Activated T-helper 2 cell treated with anti-CD3 and anti-CD28 coated beads, Interferon-gamma antibody, Interleukin-2, Interleukin-4, amounts not matched to agents 10 μg/mL and 5 μg/mL and 100 μg/mL, durations not matched to agents 14 hours and 24 hours and 36 hours (primary cell): ENCODE measurements around the gene GATC. TPM values are rescaled to one million over a fixed set of nuclear protein-coding genes. Genes with fewer than 3 reads are reported as not detected.

Source experiments
- DNase-seq: peaks from one replicate; pipeline ENCODE4 v3.0.0; 2021; ENCODE audit warnings: low spot score
- H3K27ac Mint-ChIP-seq: one replicate; pipeline ENCODE4 v1.8.0; 2021; ENCODE audit warnings: mixed read lengths
- H3K27me3 Mint-ChIP-seq: one replicate; pipeline ENCODE4 v1.8.0; 2021; ENCODE audit warnings: low read depth, mixed read lengths
- H3K36me3 Mint-ChIP-seq: one replicate; pipeline ENCODE4 v1.8.0; 2021; ENCODE audit warnings: low read depth, mixed read lengths
- H3K4me1 Mint-ChIP-seq: one replicate; pipeline ENCODE4 v1.8.0; 2021; ENCODE audit warnings: low read depth, mixed read lengths
- H3K4me3 Mint-ChIP-seq: one replicate; pipeline ENCODE4 v1.8.0; 2021; ENCODE audit warnings: low read depth, mild to moderate bottlenecking, moderate library complexity, mixed read lengths
- H3K9me3 Mint-ChIP-seq: one replicate; pipeline ENCODE4 v1.8.0; 2021; ENCODE audit warnings: mixed read lengths
- intact Hi-C: fragments of 100-400 bp; cut with micrococcal nuclease; formaldehyde crosslinking; loops from one replicate; pipeline ENCODE4 v1.15.1; 2023
- total RNA-seq: library from RNA; stranded (reverse); gene quantifications from 2 replicates; pipeline ENCODE4 v1.2.3, GENCODE V29; 2022

The GATC gene
- total RNA-seq, 1 donor from 2014 or later: 30.4 TPM

DNA sequence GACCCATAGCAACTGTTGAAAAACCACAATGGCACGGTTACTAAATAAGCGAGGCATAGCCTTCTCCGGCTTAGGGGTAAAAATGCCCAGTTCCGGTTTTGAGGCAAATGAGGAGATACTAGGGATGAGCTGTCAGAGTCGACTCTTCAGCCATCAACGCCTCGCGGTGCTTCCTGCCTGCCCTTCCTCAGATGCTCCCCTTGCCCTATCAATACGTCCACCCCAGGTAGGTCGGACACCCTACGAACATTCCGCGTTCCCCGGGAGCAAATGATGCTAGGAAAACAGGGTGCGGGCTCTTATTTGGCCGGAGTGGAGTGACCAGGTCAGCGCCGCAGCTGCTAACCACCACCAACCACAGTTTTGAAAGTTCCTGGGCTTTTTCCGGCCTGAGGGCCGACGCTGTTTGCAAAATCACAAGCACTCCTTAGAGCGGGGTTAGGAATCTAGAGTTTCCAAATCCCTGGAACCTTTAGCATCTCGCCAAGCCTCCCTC, 22.1 kb downstream of the GATC start:
- peaks cover 48% of the 10 kb centered on the region for H3K36me3 Mint-ChIP-seq

GRCh38 chr12:120468821-120469449, 22.7 kb downstream of the GATC start:
- H3K27ac Mint-ChIP-seq: peak overlapping the region; percentile 81
- no peaks in the 10 kb centered on the region for H3K9me3 Mint-ChIP-seq
- H3K27me3 Mint-ChIP-seq: no peaks in the 10 kb centered on the region
- peak overlapping the region; percentile 95 for H3K4me3 Mint-ChIP-seq
- H3K36me3 Mint-ChIP-seq: peaks cover 42% of the 10 kb centered on the region
- peak; percentile 32 for DNase-seq
- peaks cover 37% of the 10 kb centered on the region for H3K4me1 Mint-ChIP-seq
- intact Hi-C loops: loop anchor here (1.0 to 2.0 kb wide), 5 partner anchors 23 to 218 kb away; partner anchors contain the start of genes COQ5, DYNLL1, GATC and MLEC

More for the DNA sequence above, 22.1 kb downstream of the GATC start:
- Mint-ChIP-seq H3K9me3 (no peaks in the 10 kb centered on the region), H3K4me3 (peak overlapping the region; percentile 95), H3K4me1 (peaks cover 37% of the 10 kb centered on the region), H3K27ac (peak overlapping the region; percentile 79), H3K27me3 (no peaks in the 10 kb centered on the region)
- DNase-seq: no peak
- intact Hi-C loops: loop anchor here (2.0 kb wide), 2 partner anchors 60 to 218 kb away; partner anchors contain the start of genes COQ5 and MLEC

GRCh38 chr12:120469450-120470149, 23.4 kb downstream of the GATC start, which contains the start of gene SRSF9:
Gene SRSF9 (minus strand): TSS chr12:120469748. CDS start chr12:120469609, 139 bp downstream.
- H3K9me3 Mint-ChIP-seq: no peaks in the 10 kb centered on the region
- peaks cover 2% of the 10 kb centered on the region for H3K27me3 Mint-ChIP-seq
- H3K4me1 Mint-ChIP-seq: peaks cover 40% of the 10 kb centered on the region
- intact Hi-C loops: loop anchor here (1.0 to 2.0 kb wide), 5 partner anchors 23 to 217 kb away; partner anchors contain the start of genes COQ5, DYNLL1, GATC and MLEC
- peak within 1 kb of the TSS; percentile 81 for H3K27ac Mint-ChIP-seq
- peak within 1 kb of the TSS; percentile 95 for H3K4me3 Mint-ChIP-seq
- DNase-seq: peak; percentile 96
- H3K36me3 Mint-ChIP-seq: peaks cover 35% of the 10 kb centered on the region

DNA sequence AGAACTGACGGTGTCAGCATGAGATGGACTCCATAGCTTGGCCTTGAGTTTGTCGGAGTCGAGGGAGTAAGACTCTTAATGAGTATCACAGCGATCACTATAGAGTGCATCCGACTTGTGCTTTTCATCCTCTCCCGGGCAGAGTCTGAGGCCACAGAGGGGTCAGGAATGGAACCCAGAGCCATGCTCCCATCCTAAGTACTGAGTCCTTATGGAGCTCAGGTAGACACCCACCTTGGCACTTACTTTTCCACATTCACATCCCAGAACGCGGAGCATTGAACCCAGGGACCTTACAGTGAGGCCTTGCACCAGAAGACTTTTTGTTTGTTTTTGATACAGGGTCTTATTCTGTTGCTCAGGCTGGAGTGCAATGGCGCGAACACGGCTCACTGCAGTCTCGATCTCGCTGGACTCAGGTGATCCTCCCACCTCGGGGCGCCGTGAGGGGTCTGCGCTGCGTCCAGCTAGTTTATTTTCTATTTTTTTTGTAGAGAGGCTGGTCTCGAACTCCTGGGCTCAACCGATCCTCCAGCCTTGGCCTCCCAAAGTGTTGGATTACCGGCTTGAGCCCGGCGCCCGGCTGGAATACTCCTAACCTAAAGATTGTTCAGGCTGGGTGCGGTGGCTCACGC, 24.0 kb downstream of the GATC start:
- Mint-ChIP-seq H3K27me3 (peaks cover 5% of the 10 kb centered on the region), H3K9me3 (no peaks in the 10 kb centered on the region), H3K4me3 (peak overlapping the region; percentile 95), H3K4me1 (peaks cover 41% of the 10 kb centered on the region), H3K27ac (peak overlapping the region; percentile 81), H3K36me3 (peaks cover 29% of the 10 kb centered on the region)
- no peak for DNase-seq
- intact Hi-C loops: no loop called here

GRCh38 chr12:120472521-120472920, 26.3 kb downstream of the GATC start:
- Mint-ChIP-seq H3K4me3 (no peak overlapping the region), H3K9me3 (no peaks in the 10 kb centered on the region), H3K4me1 (peaks cover 29% of the 10 kb centered on the region), H3K36me3 (peaks cover 11% of the 10 kb centered on the region), H3K27ac (no peak overlapping the region), H3K27me3 (peaks cover 5% of the 10 kb centered on the region)
- intact Hi-C loops: no loop called here
- no peak for DNase-seq

DNA sequence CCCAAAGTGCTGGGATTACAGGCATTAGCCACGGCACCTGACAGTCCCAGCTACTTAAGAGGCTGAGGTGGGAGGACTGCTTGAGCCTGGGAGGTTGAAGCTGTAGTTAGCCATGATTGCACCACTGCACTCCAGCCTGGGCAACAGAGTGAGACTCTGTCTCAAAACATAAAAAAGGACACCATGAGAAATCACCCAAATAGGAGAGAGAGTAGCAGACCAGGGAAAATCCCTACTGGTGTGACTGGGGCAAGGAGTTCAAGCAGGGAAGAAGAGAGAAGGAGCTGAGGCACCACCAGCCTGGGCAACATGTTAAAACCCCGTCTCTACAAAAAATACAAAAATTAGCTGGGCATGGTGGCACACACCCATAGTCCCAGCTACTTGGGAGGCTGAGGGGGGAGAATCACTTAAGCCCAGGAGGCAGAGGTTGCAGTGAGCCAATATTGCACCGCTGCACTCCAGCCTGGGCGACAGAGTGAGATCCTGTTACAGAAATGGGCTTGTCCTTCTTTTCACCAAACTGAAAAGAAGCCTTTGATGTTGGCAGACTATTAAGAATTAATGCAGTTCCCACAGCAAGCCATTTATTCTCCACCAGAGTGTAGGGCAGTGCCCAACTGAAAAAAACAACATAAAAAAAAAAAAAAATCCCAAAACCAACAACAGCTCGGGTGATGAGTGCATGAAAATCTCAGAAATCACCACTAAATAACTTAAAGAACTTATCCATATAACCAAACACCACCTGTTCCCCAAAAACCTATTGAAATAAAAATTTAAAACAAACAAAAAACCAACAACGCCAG, 27.8 kb downstream of the GATC start:
- peaks cover 21% of the 10 kb centered on the region for H3K4me1 Mint-ChIP-seq
- intact Hi-C loops: no loop called here
- no peaks in the 10 kb centered on the region for H3K9me3 Mint-ChIP-seq
- no peak overlapping the region for H3K4me3 Mint-ChIP-seq
- no peak for DNase-seq
- peaks cover 5% of the 10 kb centered on the region for H3K27me3 Mint-ChIP-seq
- peaks cover 3% of the 10 kb centered on the region for H3K36me3 Mint-ChIP-seq
- H3K27ac Mint-ChIP-seq: no peak overlapping the region

GRCh38 chr12:120474616-120474960, 28.3 kb downstream of the GATC start:
- H3K27ac Mint-ChIP-seq: no peak overlapping the region
- intact Hi-C loops: no loop called here
- H3K4me3 Mint-ChIP-seq: no peak overlapping the region

GRCh38 chr12:120475643-120476042, 29.4 kb downstream of the GATC start:
- Mint-ChIP-seq H3K27ac (no peak overlapping the region), H3K36me3 (no peaks in the 10 kb centered on the region)

More at GRCh38 chr12:120474616-120474960, 28.3 kb downstream of the GATC start:
- H3K36me3 Mint-ChIP-seq: peaks cover 3% of the 10 kb centered on the region
- no peaks in the 10 kb centered on the region for H3K9me3 Mint-ChIP-seq
- peaks cover 24% of the 10 kb centered on the region for H3K4me1 Mint-ChIP-seq
- peaks cover 5% of the 10 kb centered on the region for H3K27me3 Mint-ChIP-seq
- no peak for DNase-seq

DNA sequence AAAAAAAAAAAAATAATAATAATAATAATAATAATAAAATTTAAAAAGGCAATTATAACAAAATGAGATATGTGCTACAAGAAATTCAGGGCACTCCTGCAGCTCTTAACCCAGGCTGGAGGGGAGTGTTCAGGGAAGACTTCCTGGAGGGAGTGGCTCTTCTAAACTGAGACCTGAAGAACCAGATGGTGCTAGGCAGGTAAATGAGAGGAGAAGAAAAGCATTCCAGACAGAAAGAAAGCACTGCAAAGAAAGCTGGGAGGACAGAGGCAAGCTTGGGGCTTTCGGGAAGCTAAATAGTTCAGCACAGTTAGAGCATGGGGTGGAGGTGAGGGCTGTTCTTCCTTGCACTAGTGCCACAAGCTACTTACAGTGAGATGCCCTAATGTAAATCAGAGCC, 33.2 kb downstream of the GATC start:
- no peaks in the 10 kb centered on the region for H3K9me3 Mint-ChIP-seq
- peaks cover 16% of the 10 kb centered on the region for H3K4me1 Mint-ChIP-seq
- no peak overlapping the region for H3K4me3 Mint-ChIP-seq
- H3K27me3 Mint-ChIP-seq: peaks cover 4% of the 10 kb centered on the region
- no peak overlapping the region for H3K27ac Mint-ChIP-seq
- no peak for DNase-seq
- intact Hi-C loops: no loop called here
- H3K36me3 Mint-ChIP-seq: no peaks in the 10 kb centered on the region

More at GRCh38 chr12:120475643-120476042, 29.4 kb downstream of the GATC start:
- H3K27me3 Mint-ChIP-seq: peaks cover 5% of the 10 kb centered on the region
- peaks cover 23% of the 10 kb centered on the region for H3K4me1 Mint-ChIP-seq
- no peaks in the 10 kb centered on the region for H3K9me3 Mint-ChIP-seq
- H3K4me3 Mint-ChIP-seq: no peak overlapping the region
- DNase-seq: no peak
- intact Hi-C loops: no loop called here

- intact Hi-C loops: no loop called here
- H3K27me3 Mint-ChIP-seq: no peaks in the 10 kb centered on the region
- no peaks in the 10 kb centered on the region for H3K9me3 Mint-ChIP-seq
- DNase-seq: no peak
- H3K4me1 Mint-ChIP-seq: peaks cover 12% of the 10 kb centered on the region
- no peak overlapping the region for H3K4me3 Mint-ChIP-seq
- no peak overlapping the region for H3K27ac Mint-ChIP-seq
- no peaks in the 10 kb centered on the region for H3K36me3 Mint-ChIP-seq
Observed at GRCh38 chr12:120480211-120480610, 34.0 kb downstream of the GATC start.

- Mint-ChIP-seq H3K4me1 (peaks cover 10% of the 10 kb centered on the region), H3K27ac (no peak overlapping the region), H3K4me3 (no peak overlapping the region), H3K9me3 (no peaks in the 10 kb centered on the region), H3K27me3 (no peaks in the 10 kb centered on the region), H3K36me3 (no peaks in the 10 kb centered on the region)
- intact Hi-C loops: no loop called here
- DNase-seq: no peak
Observed at GRCh38 chr12:120481022-120481767, 35.0 kb downstream of the GATC start.
